Measurements from ENCODE around the gene B4GALT5. TPM values are rescaled to one million over a fixed set of nuclear protein-coding genes. Genes with fewer than 3 reads are reported as not detected.

The B4GALT5 gene
- total RNA-seq, 1 experiment from 2014 or later: 18.2 TPM

- peak; percentile 58 for DNase-seq (ENCODE audit: low read depth)
Measured at GRCh38 chr20:49608752-49609670, 104.7 kb downstream of the B4GALT5 start.

GRCh38 chr20:49607568-49607967 is 106.1 kb downstream of the B4GALT5 start:
- DNase-seq (ENCODE audit: low read depth): no peak

DNA sequence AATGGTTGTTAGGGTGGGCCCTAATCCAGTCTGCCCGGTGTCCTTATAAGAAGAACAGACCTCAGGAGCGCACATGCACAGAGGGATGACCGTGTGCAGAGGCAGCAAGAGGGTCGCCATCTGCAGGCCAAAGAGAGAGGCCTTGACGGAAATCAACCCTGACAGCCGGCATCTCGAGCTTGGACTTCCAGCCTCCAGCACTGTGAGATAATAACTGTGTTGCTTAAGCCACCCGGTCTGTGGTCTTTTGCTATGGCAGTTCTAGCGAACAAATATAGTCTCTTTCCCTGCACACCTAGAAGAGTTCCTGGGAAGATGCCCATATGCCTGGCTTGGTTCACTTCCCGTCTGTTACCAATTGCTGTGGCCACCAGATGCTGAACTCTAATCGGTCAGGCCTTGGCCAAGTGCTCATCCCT is 110.5 kb downstream of the B4GALT5 start:
- DNase-seq (ENCODE audit: low read depth): no peak

- no peak for DNase-seq (ENCODE audit: low read depth)
Measured at GRCh38 chr20:49602345-49603208, 111.1 kb downstream of the B4GALT5 start.

DNA sequence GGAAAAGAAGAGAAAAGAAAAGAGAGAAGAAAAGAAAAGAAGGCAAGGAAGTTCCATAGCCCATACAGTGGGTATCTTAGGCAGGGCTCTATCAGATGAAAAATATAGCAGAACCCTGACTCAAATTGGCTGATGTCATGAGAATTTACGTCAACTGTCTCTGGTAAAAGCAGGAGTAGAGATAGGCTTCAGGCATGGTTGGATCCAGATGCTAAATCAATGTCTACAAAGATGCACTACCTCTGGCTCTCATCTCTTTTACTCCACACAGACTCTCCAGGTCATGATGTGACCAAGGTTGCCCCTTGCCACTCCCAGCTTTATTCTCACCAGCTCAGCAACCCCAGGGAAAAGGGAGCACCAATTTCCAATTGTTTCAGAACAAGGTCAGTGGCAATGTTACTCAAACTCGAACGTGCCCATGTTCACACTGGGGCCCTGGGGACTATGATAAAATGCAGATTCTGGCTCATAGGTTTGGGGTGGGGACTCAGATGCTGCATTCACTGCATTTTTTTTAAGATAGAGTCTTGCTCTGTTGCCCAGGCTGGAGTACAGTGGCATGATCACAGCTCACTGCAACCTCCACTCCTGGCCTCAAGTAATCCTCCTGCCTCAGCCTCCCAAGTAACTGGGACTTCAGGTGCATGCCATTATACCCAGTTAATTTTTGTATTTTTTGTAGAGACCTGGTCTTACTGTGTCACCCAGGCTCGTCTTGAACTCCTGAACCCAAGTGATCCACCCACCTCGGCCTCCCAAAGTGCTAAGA is 112.3 kb downstream of the B4GALT5 start:
- DNase-seq (ENCODE audit: low read depth): no peak

DNA sequence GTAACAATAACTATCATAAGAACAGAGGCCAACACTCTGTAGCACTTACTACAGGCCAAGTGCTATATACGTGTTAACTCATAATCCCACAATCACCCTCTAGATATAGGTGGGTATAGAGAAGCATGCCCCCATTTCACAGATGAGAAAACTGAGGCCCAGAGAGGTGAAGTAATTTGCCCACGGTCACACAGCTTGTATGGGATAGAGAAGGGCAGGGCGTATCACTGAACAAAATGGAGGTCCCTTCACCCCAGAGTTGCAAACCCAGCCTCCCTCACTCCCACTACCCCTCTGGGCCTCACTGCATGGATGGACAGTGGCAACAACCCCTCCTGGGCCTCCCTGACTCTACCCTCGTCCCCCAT is 113.9 kb downstream of the B4GALT5 start:
- no peak for DNase-seq (ENCODE audit: low read depth)

GRCh38 chr20:49597825-49598395 is 115.8 kb downstream of the B4GALT5 start:
- no peak for DNase-seq (ENCODE audit: low read depth)

DNA sequence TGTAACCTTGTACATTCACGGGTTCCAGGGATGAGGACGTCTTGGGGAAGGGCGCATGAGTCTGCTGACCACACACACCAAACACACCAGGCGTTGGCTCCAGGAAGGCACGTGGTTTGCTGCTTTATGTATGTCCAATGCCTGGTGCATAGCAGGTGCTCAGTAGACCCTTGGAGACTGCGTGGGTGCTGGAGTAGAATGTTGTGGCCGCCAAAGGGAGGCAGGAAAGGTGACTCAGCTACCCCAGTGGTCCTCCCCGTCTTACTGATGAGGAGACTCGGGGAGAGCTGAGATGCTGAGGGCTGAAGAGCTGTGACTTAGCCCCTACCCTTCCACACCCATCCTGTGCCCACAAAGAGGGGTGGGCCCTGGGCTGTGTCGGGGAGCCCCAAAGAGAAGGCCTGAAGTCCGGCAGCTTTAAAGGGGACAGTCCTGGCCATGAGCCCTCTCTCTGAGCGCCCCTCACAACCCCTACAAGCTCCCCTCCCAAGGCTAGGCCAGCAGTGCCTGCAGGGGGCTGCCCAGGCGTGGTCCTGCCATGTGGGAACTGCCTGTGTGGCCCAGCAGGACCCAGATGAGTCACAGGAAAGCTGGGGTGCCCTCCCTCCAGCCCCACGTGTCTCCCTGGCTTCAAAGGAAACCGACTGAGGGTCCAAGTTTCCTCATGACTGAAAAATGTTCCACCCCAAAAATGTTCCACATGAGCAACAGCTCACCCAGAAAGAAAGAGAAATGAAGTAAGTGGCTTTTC is 117.7 kb downstream of the B4GALT5 start:
- peak; percentile 89 for DNase-seq (ENCODE audit: low read depth)

DNA sequence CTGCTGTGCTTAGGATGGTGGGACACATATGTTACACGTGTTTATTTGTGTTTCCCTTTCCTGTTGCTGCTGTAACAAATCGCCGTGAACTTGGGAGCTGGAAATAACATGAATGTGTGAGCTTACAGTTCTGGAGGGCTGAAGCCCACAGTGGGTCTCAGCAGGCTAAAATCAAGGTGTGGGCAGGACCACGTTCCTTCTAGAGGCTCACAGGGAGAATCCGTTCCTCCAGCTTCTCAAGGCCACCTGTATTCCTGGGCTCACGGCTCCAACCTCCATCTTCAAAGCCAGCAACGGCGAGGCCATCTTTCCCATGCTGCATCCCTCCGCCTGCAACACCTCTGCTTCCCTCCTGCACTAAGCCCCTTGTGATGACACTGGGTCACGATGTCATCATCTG is 118.3 kb downstream of the B4GALT5 start:
- DNase-seq (ENCODE audit: low read depth): no peak

DNA sequence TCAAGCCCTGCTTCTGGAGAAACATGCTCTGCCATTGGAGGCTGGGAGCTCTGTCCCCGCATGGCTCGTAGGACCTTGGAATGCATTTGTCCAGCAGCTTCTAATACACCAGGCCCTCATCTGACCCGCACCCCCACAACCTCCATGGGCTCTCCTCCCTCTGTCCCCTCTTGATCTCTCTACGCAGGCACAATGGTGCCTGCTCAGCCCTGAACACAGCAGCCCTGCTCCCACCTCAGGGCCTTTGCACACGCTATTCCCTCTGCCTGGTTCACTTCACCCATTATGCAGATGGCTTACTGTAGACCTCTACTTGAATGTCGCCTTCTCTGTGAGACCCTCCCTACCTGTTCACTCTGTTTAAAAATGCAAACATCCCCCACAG is 118.8 kb downstream of the B4GALT5 start:
- DNase-seq (ENCODE audit: low read depth): no peak

DNA sequence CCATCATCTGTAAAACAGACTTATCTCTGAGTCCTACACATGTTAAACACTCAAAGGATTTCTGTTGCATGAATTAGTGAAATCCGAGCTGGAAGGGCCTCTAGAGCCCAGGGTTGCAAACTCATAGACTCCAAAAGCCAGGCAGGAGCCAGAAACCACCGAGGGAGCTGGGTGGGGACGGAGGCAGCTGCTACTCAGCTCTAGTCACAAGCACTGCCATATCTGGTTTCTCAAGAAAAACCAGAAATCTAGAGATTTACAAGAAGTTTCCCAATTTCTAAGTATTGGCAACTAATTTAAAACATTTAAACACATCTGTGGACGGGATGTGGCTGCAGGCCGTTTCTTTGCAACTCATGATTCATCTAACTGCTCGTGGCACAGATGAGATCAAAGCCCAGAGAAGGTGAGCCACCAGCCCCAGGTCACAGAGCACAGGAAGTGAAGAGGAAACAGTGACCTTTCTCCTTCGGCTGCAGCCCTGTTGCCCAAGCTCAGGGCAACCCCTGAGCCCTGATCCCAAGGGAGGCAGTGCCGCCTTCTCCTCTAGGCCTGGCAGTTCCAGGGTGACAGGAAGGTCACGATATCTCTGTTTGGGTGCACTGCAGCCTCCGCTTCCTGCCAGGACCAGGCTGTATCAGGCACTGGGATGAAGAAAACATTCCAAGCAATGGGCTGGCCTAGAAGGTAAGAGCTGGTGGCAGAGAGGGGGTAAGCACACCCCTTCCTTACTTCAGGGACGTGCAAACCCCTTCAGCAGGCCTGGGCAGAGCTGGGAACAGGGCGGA is 119.3 kb downstream of the B4GALT5 start:
- peak; percentile 51 for DNase-seq (ENCODE audit: low read depth)

- no peak for DNase-seq (ENCODE audit: low read depth)
Measured at GRCh38 chr20:49593466-49594142, 120.1 kb downstream of the B4GALT5 start.

- DNase-seq (ENCODE audit: low read depth): no peak
Measured at GRCh38 chr20:49592120-49592519, 121.6 kb downstream of the B4GALT5 start.

- no peak for DNase-seq (ENCODE audit: low read depth)
Measured at GRCh38 chr20:49591217-49591865, 122.3 kb downstream of the B4GALT5 start.

DNA sequence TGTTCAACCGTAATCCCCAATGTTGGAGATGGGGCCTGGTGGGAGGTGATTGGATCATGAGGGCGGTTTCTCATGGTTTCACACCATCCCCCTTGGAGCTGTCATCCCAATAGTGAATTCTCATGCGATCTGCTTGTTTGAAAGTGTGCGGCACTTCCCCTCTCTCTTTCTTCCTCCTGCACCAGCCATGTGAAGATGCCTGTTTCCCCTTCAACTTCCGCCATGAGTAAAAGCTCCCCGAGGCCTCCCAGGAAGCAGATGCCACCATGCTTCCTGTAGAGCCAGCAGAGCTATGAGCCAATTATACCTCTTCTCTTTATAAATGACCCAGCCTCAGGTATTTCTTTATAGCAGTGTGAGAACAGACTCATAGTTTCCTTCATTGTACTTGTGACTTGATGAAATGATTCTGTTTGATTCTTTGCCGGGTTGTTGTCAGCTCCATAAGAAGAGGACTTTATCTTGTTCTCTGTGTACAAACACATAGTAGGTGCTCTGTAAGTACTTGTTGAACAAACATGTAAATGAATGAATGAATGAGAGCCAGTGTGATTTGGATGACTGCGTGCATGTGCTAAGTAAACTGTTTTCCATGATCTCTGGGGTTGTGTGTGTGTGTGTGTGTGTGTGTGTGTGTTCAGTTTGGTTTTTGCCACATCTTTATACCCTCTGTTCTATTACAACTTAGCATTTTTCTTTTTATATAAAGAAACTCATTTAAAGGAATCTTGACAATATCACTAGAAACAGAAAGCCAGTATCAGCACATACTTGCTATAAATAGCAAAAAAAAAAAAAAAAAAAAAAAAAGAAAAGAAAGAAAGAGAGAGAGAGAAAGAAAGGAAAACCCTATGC is 123.3 kb downstream of the B4GALT5 start:
- no peak for DNase-seq (ENCODE audit: low read depth)

DNA sequence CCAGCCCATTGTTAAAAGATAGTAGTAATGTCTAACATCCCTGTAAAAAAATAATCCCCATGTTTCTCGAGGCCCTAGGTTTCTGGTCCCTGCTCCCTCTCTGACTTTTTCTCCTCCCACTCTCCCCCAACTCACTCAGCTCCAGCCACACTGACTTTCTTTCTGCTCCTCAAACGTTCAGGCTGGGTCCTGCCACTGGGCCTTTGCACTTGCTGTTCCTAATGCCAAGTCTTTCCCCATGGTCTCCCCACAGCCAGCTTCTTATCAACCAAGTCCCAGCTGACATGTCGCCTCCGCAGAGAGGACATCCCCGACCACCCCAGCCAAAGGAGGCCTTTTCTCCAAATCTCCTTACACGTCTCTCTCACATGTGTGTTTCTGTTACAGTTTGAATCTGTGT is 123.9 kb downstream of the B4GALT5 start:
- DNase-seq (ENCODE audit: low read depth): no peak

GRCh38 chr20:49587111-49587570 is 126.5 kb downstream of the B4GALT5 start:
- no peak for DNase-seq (ENCODE audit: low read depth)

Data from Daoy (cell line).